Hepatocyte (in vitro differentiated cells): ENCODE measurements around the gene HIBCH.

Experiments used
- EZH2phosphoT487 ChIP-seq: fragments of 200-600 bp; sonication (generic); IDR thresholded peaks from one replicate; pipeline ENCODE4 v1.6.1; 2018; ENCODE audit warnings: antibody characterized with exemption, mild to moderate bottlenecking, low read depth, moderate library complexity; ENCODE audit not compliant: unreplicated experiment, severe bottlenecking
- TF ChIP-seq, protein P1 (sequence below): fragments of 200-600 bp; sonication (generic); IDR thresholded peaks from 2 replicates; pipeline ENCODE4 v1.5.1; 2016; ENCODE audit warnings: antibody characterized with exemption, mild to moderate bottlenecking; ENCODE audit not compliant: poor library complexity

- TF ChIP-seq, protein P1, sequence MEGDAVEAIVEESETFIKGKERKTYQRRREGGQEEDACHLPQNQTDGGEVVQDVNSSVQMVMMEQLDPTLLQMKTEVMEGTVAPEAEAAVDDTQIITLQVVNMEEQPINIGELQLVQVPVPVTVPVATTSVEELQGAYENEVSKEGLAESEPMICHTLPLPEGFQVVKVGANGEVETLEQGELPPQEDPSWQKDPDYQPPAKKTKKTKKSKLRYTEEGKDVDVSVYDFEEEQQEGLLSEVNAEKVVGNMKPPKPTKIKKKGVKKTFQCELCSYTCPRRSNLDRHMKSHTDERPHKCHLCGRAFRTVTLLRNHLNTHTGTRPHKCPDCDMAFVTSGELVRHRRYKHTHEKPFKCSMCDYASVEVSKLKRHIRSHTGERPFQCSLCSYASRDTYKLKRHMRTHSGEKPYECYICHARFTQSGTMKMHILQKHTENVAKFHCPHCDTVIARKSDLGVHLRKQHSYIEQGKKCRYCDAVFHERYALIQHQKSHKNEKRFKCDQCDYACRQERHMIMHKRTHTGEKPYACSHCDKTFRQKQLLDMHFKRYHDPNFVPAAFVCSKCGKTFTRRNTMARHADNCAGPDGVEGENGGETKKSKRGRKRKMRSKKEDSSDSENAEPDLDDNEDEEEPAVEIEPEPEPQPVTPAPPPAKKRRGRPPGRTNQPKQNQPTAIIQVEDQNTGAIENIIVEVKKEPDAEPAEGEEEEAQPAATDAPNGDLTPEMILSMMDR = no peak
- TF ChIP-seq EZH2phosphoT487 = no peak
Measured at GRCh38 chr2:190342611-190343010, 23.0 kb upstream of the HIBCH start.
